Liver (tissue), 3 donors: ENCODE measurements around the gene MIEF2.

Source experiments
- FOXA1 ChIP-seq: IDR thresholded peaks from 2 replicates; pipeline ENCODE4 v1.6.1; 2016; ENCODE audit warnings: antibody characterized with exemption
- HNF4A ChIP-seq, 2 donors: conservative IDR thresholded peaks; 2 replicates each; pipeline ENCODE4 v1.6.1; 2016; ENCODE audit warnings: antibody characterized with exemption in 2 of 2, mild to moderate bottlenecking in 2 of 2
- JUND ChIP-seq, 2 donors: IDR thresholded peaks; 2 replicates each; pipeline ENCODE4 v1.6.1; 2016; ENCODE audit warnings: antibody characterized with exemption in 2 of 2
- RAD21 ChIP-seq, 2 donors: IDR thresholded peaks; 2 replicates each; pipeline ENCODE4 v1.6.1; 2016; ENCODE audit warnings: antibody characterized with exemption in 2 of 2, mild to moderate bottlenecking in 2 of 2
- RXRA ChIP-seq, 2 donors: IDR thresholded peaks; 2 replicates each; pipeline ENCODE4 v1.6.1; 2017 to 2018; ENCODE audit warnings: antibody characterized with exemption in 2 of 2, mild to moderate bottlenecking in 1 of 2
- SP1 ChIP-seq: IDR thresholded peaks from 2 replicates; pipeline ENCODE4 v1.6.1; 2018; ENCODE audit warnings: antibody characterized with exemption, mild to moderate bottlenecking
- TF ChIP-seq, protein P1 (sequence below): IDR thresholded peaks from 2 replicates; pipeline ENCODE4 v1.6.1; 2016; ENCODE audit warnings: antibody characterized with exemption, mild to moderate bottlenecking
- TF ChIP-seq, protein P2 (sequence below): fragments of 150-350 bp; IDR thresholded peaks from 2 replicates; pipeline ENCODE4 v1.5.1; 2017; ENCODE audit warnings: improper control_type of control experiment, low read depth, low read length; ENCODE audit not compliant: missing input control
- TF ChIP-seq, protein P3 (sequence below): IDR thresholded peaks from 2 replicates; pipeline ENCODE4 v1.6.1; 2016; ENCODE audit warnings: antibody characterized with exemption
- donor health status: healthy.
- donor health status: healthy.

DNA sequence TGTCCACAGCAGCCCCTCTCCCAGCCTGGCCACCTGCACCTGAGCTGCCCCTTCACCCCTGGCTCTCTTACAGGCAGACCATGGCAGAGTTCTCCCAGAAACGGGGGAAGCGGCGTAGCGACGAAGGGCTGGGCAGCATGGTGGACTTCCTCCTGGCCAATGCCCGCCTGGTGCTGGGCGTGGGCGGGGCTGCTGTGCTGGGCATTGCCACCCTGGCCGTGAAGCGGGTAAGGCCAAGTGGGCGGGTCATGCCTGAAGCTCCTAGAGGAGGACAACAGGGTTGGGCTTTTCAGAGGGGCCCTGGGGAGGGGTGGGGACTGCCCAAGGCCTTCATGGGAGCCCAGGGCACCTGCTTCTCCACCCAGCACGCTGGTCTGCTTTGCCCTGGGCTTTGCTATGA lies 2.2 kb downstream of the MIEF2 start:
- TF ChIP-seq, protein P1, sequence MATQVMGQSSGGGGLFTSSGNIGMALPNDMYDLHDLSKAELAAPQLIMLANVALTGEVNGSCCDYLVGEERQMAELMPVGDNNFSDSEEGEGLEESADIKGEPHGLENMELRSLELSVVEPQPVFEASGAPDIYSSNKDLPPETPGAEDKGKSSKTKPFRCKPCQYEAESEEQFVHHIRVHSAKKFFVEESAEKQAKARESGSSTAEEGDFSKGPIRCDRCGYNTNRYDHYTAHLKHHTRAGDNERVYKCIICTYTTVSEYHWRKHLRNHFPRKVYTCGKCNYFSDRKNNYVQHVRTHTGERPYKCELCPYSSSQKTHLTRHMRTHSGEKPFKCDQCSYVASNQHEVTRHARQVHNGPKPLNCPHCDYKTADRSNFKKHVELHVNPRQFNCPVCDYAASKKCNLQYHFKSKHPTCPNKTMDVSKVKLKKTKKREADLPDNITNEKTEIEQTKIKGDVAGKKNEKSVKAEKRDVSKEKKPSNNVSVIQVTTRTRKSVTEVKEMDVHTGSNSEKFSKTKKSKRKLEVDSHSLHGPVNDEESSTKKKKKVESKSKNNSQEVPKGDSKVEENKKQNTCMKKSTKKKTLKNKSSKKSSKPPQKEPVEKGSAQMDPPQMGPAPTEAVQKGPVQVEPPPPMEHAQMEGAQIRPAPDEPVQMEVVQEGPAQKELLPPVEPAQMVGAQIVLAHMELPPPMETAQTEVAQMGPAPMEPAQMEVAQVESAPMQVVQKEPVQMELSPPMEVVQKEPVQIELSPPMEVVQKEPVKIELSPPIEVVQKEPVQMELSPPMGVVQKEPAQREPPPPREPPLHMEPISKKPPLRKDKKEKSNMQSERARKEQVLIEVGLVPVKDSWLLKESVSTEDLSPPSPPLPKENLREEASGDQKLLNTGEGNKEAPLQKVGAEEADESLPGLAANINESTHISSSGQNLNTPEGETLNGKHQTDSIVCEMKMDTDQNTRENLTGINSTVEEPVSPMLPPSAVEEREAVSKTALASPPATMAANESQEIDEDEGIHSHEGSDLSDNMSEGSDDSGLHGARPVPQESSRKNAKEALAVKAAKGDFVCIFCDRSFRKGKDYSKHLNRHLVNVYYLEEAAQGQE: no peak
- TF ChIP-seq, protein P2, sequence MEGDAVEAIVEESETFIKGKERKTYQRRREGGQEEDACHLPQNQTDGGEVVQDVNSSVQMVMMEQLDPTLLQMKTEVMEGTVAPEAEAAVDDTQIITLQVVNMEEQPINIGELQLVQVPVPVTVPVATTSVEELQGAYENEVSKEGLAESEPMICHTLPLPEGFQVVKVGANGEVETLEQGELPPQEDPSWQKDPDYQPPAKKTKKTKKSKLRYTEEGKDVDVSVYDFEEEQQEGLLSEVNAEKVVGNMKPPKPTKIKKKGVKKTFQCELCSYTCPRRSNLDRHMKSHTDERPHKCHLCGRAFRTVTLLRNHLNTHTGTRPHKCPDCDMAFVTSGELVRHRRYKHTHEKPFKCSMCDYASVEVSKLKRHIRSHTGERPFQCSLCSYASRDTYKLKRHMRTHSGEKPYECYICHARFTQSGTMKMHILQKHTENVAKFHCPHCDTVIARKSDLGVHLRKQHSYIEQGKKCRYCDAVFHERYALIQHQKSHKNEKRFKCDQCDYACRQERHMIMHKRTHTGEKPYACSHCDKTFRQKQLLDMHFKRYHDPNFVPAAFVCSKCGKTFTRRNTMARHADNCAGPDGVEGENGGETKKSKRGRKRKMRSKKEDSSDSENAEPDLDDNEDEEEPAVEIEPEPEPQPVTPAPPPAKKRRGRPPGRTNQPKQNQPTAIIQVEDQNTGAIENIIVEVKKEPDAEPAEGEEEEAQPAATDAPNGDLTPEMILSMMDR: no peak
- no peak for TF ChIP-seq RAD21 (IDR thresholded peaks at IDR 0.05)
- no peak for TF ChIP-seq RXRA (IDR thresholded peaks at IDR 0.05)
- TF ChIP-seq JUND (IDR thresholded peaks at IDR 0.05): no peak
- TF ChIP-seq, protein P3, sequence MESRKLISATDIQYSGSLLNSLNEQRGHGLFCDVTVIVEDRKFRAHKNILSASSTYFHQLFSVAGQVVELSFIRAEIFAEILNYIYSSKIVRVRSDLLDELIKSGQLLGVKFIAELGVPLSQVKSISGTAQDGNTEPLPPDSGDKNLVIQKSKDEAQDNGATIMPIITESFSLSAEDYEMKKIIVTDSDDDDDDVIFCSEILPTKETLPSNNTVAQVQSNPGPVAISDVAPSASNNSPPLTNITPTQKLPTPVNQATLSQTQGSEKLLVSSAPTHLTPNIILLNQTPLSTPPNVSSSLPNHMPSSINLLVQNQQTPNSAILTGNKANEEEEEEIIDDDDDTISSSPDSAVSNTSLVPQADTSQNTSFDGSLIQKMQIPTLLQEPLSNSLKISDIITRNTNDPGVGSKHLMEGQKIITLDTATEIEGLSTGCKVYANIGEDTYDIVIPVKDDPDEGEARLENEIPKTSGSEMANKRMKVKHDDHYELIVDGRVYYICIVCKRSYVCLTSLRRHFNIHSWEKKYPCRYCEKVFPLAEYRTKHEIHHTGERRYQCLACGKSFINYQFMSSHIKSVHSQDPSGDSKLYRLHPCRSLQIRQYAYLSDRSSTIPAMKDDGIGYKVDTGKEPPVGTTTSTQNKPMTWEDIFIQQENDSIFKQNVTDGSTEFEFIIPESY: no peak
- no peak for TF ChIP-seq SP1
- no peak for TF ChIP-seq FOXA1
- TF ChIP-seq HNF4A (conservative IDR thresholded peaks at IDR 0.05): no peak
